ENCODE results near the gene PTMS. TPM values are rescaled to one million over a fixed set of nuclear protein-coding genes. Genes with fewer than 3 reads are reported as not detected.

PTMS gene
- total RNA-seq: 501 and 554 TPM in 2 replicates
- long read RNA-seq, partial matches to known transcripts: 1 of 1 reads
- long read RNA-seq, other reads (novel, unspliced or antisense): 0 of 1 reads

DNA sequence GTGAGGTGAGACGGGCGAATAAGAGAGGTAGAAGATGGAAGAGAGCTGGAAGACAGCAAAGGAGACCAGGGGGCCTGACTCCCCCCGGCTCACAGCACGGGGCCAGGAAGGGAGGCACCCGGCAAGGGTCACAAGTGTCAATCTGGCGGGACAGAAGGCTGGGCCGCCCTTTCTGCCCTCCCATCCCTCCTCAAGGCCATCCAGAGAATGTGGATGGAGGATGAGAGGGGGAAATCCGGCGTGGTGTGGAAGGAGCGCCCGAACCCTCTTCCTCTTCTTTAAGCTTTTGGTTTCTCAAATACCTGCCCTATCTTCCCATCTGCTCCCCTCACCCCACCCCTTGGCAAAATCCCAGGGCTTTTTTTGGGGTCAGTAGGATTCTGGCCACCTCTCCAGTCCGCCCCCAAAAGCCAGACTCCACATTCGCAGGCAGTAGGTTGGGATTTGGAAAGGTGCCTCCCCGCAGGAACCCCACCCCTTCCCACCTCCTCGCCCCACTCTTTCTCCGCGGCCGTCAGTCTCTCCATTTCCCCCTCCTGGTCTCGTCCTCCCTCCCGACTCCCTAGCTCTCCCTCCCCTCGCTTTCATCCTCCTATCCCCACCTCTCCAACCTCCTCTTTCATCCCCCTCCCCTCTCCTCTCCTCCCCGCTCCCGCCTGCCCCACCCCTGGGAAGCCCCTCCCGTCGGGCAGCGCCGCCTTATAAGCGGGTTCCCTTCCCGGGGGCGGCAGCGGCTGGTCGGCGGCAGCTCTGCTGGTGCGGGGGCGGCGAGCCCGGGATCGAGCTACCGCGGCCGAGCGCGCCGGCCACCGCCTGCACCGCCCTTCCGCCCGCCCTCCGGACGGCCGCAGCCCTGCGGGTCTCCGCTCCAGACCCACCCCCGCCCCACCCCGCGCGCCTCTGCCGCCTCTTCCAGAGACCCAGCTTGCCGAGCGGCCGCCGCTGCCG lies at the start of gene PTMS:
TSS of gene PTMS (plus strand) at position 730 of the 948 bp plus-strand sequence. CDS start 343 bp downstream, outside the sequence.
- peak; percentile 95 for DNase-seq (ENCODE audit: extremely low spot score, unreplicated experiment)
- peak within 1 kb of the TSS; percentile 95 for H3K4me3 Mint-ChIP-seq (ENCODE audit: unreplicated experiment)
- H3K4me1 Mint-ChIP-seq (ENCODE audit: unreplicated experiment): peaks cover 58% of the 10 kb centered on the region
- H3K36me3 Mint-ChIP-seq (ENCODE audit: unreplicated experiment): peaks cover 4% of the 10 kb centered on the region
- H3K9me3 Mint-ChIP-seq (ENCODE audit: unreplicated experiment): no peaks in the 10 kb centered on the region
- peak within 1 kb of the TSS; percentile 97 for H3K27ac Mint-ChIP-seq (ENCODE audit: unreplicated experiment)
- no peak for TF ChIP-seq CTCF (IDR thresholded peaks at IDR 0.05)
- no peaks in the 10 kb centered on the region for H3K27me3 Mint-ChIP-seq (ENCODE audit: unreplicated experiment)

- no peak for TF ChIP-seq CTCF (IDR thresholded peaks at IDR 0.05)
- no peaks in the 10 kb centered on the region for H3K4me1 Mint-ChIP-seq (ENCODE audit: unreplicated experiment)
- H3K36me3 Mint-ChIP-seq (ENCODE audit: unreplicated experiment): no peaks in the 10 kb centered on the region
- peaks cover 8% of the 10 kb centered on the region for H3K27me3 Mint-ChIP-seq (ENCODE audit: unreplicated experiment)
- DNase-seq (ENCODE audit: extremely low spot score, unreplicated experiment): no peak
- H3K27ac Mint-ChIP-seq (ENCODE audit: unreplicated experiment): no peak overlapping the region
- H3K9me3 Mint-ChIP-seq (ENCODE audit: unreplicated experiment): no peaks in the 10 kb centered on the region
- H3K4me3 Mint-ChIP-seq (ENCODE audit: unreplicated experiment): no peak overlapping the region
These were observed 49.2 kb upstream of the PTMS start for GRCh38 chr12:6716874-6717437.

DNA sequence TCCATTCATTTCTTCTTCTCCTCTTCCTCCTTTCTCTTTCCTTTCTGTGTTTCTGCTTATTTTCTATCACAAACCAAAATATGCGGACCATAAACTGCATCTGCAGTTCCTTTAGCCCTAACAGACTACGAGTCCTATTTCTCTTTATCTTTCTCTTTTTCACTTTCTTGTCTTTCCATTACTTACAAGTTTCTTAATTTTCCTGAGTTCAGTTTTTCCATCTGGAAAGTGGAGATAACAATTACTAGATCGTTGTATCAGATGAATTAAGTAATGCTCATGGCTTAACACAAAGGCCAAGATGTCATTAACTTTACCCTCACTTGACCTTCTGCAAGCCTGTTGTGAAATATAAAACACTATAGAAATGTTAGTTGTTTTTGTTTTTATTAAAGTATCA lies 43.3 kb upstream of the PTMS start:
- H3K9me3 Mint-ChIP-seq (ENCODE audit: unreplicated experiment): no peaks in the 10 kb centered on the region
- no peak for DNase-seq (ENCODE audit: extremely low spot score, unreplicated experiment)
- H3K27me3 Mint-ChIP-seq (ENCODE audit: unreplicated experiment): peaks cover 3% of the 10 kb centered on the region
- H3K4me1 Mint-ChIP-seq (ENCODE audit: unreplicated experiment): peaks cover 25% of the 10 kb centered on the region
- no peak overlapping the region for H3K27ac Mint-ChIP-seq (ENCODE audit: unreplicated experiment)
- no peak for TF ChIP-seq CTCF (IDR thresholded peaks at IDR 0.05)
- H3K4me3 Mint-ChIP-seq (ENCODE audit: unreplicated experiment): peak overlapping the region; percentile 6
- peaks cover 7% of the 10 kb centered on the region for H3K36me3 Mint-ChIP-seq (ENCODE audit: unreplicated experiment)

DNA sequence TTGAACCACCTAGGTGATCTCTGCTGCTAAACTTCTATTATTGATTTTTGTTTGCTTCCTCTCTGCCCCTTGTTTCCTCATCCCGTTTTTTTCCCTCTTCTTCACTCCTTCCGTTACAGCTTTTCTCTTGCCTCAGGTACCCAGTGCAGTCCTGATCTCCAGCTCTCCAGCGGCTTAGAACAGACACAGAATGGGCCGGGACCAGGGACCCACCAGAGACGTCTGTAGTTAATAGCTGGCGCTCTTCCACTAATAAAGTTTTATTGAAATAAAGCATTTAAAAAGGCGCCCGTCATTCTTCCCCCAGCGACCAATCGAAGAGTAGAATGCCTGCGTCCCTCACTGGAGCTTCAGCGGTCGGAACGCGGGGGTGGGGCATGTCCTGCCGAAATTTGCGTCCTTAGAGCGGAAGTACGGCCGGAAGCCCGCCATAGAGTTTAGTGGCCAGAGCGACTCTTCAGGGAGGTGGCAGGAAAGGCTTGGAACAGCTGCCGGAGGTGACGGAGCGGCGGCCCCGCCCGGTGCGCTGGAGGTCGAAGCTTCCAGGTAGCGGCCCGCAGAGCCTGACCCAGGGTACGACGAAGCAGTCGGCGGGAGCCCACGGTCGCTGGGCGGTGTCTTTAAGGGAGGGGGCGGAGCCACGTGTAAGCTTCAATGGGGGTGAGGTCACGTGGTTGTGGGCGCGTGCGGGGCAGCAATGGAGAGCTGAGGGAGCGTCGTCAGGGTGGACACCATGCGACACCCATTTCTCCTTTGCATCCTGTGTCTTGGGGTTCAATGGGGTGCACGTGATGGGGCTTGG lies 42.4 kb upstream of the PTMS start, which contains the start of gene COPS7A:
TSS of gene COPS7A (plus strand) at position 440 of the 802 bp plus-strand sequence. CDS start 611 bp downstream, outside the sequence.
- Mint-ChIP-seq H3K36me3 (ENCODE audit: unreplicated experiment) (peaks cover 11% of the 10 kb centered on the region), H3K9me3 (ENCODE audit: unreplicated experiment) (no peaks in the 10 kb centered on the region), H3K27ac (ENCODE audit: unreplicated experiment) (peak within 1 kb of the TSS; percentile 97), H3K4me3 (ENCODE audit: unreplicated experiment) (peak within 1 kb of the TSS; percentile 96), H3K27me3 (ENCODE audit: unreplicated experiment) (peaks cover 3% of the 10 kb centered on the region), H3K4me1 (ENCODE audit: unreplicated experiment) (peaks cover 25% of the 10 kb centered on the region)
- DNase-seq (ENCODE audit: extremely low spot score, unreplicated experiment): peak; percentile 97
- no peak for TF ChIP-seq CTCF (IDR thresholded peaks at IDR 0.05)
